Suprapubic skin (tissue), 4 donors: ENCODE measurements around the gene FLNA. TPM values are rescaled to one million over a fixed set of nuclear protein-coding genes. Genes with fewer than 3 reads are reported as not detected.

Source experiments
- DNase-seq, 2 donors: peaks; one replicate each; pipeline ENCODE4 v3.0.0-alpha.2; 2019; ENCODE audit warnings: low spot score in 2 of 2
- H3K27ac ChIP-seq: fragments of 200-600 bp; sonication (generic); one replicate; pipeline ENCODE4 v1.5.1; 2019
- H3K27me3 ChIP-seq: fragments of 200-600 bp; sonication (generic); one replicate; pipeline ENCODE4 v1.5.1; 2019
- H3K36me3 ChIP-seq: fragments of 200-600 bp; sonication (generic); one replicate; pipeline ENCODE4 v1.5.1; 2019
- H3K4me1 ChIP-seq: fragments of 200-600 bp; sonication (generic); one replicate; pipeline ENCODE4 v1.5.1; 2019
- H3K4me3 ChIP-seq: fragments of 200-600 bp; sonication (generic); one replicate; pipeline ENCODE4 v1.5.1; 2019; ENCODE audit warnings: mild to moderate bottlenecking
- H3K9me3 ChIP-seq: fragments of 200-600 bp; sonication (generic); one replicate; pipeline ENCODE4 v1.5.1; 2019
- EP300 ChIP-seq: sonication (generic); formaldehyde crosslinking; IDR thresholded peaks from one replicate; pipeline ENCODE4 v1.6.1; 2017; ENCODE audit warnings: antibody characterized with exemption
- POLR2A ChIP-seq, 2 donors: fragments of 450-650 bp; IDR thresholded peaks; one replicate each; pipeline ENCODE4 v1.6.1; 2017; ENCODE audit warnings: antibody characterized with exemption in 2 of 2, mild to moderate bottlenecking in 2 of 2, moderate library complexity in 2 of 2
- POLR2AphosphoS5 ChIP-seq, 3 donors: sonication (generic); formaldehyde crosslinking; IDR thresholded peaks; one replicate each; pipeline ENCODE4 v1.6.1; 2017; ENCODE audit warnings: antibody characterized with exemption in 3 of 3
- WGBS: methylation state at CpG from one replicate; pipeline ENCODE4 v1.1.5; 2018; 5-methylcytosine and 5-hydroxymethylcytosine counted together
- total RNA-seq, 4 donors: library from RNA; depleted of rRNA; stranded (reverse); fragments of >200 nt; gene quantifications; one replicate each; pipeline ENCODE4 v1.1.0, GENCODE V29; 2016
- TF ChIP-seq, protein P1 (sequence below), 2 donors: fragments of 200-600 bp in 1 of 2; fragments of 450-650 bp in 1 of 2; sonication (generic) in 1 of 2; IDR thresholded peaks; one replicate each; pipeline ENCODE4 v1.5.1; 2016 to 2019; ENCODE audit warnings: antibody characterized with exemption in 2 of 2, mild to moderate bottlenecking in 1 of 2, moderate library complexity in 1 of 2

Gene FLNA
- total RNA-seq, 4 donors from 2014 or later, result 374 to 402 (median 386) TPM

GRCh38 chrX:154373340-154374306 lies 811 bp downstream of the FLNA start:
- peak overlapping the region; percentile 71 for H3K27ac ChIP-seq
- peaks cover 49% of the 10 kb centered on the region for H3K4me1 ChIP-seq
- no peak for DNase-seq
- WGBS, result 32% methylated on average over 19 of the region's 23 CpGs
- peak overlapping the region; percentile 67 for H3K4me3 ChIP-seq
- no peaks in the 10 kb centered on the region for H3K36me3 ChIP-seq
- no peaks in the 10 kb centered on the region for H3K9me3 ChIP-seq
- TF ChIP-seq, protein P1, sequence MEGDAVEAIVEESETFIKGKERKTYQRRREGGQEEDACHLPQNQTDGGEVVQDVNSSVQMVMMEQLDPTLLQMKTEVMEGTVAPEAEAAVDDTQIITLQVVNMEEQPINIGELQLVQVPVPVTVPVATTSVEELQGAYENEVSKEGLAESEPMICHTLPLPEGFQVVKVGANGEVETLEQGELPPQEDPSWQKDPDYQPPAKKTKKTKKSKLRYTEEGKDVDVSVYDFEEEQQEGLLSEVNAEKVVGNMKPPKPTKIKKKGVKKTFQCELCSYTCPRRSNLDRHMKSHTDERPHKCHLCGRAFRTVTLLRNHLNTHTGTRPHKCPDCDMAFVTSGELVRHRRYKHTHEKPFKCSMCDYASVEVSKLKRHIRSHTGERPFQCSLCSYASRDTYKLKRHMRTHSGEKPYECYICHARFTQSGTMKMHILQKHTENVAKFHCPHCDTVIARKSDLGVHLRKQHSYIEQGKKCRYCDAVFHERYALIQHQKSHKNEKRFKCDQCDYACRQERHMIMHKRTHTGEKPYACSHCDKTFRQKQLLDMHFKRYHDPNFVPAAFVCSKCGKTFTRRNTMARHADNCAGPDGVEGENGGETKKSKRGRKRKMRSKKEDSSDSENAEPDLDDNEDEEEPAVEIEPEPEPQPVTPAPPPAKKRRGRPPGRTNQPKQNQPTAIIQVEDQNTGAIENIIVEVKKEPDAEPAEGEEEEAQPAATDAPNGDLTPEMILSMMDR (IDR thresholded peaks at IDR 0.05), result peak; percentile 25 to 46
- no peak for TF ChIP-seq POLR2A (IDR thresholded peaks at IDR 0.05)
- no peaks in the 10 kb centered on the region for H3K27me3 ChIP-seq

- H3K27ac ChIP-seq, result no peak overlapping the region
- H3K4me3 ChIP-seq, result peak overlapping the region; percentile 67
Measured at GRCh38 chrX:154372612-154373022, 1.8 kb downstream of the FLNA start.

DNA sequence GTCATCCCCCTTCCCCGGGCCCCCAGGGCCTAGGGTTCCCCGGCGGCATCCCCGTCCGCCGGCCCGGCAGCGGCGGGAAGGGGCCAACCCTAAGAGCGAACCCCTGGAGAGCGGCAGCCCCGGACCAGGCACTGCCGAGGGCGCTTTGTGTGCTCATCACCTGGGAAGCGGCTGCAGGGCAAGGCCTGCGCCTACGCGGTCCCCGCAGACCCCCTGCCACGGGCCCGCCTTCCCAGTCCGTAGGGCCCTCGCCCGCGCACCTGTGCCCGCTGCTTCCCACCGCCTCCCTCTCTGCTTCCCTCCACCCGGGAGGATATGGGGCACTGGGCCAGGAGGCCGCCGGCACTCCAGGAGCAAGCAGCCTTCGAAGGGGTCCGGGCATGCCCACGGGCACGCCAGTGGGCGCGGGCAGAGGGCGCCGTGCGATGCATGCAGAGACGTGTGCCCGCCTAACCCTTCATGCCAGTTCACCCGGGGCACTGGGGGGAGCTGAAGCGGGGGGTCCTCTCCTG lies 2.6 kb downstream of the FLNA start:
- 64% methylated on average over 22 of the region's 43 CpGs for WGBS

More at GRCh38 chrX:154372612-154373022, 1.8 kb downstream of the FLNA start:
- DNase-seq, result no peak
- WGBS, result 50% methylated on average over 5 of the region's 5 CpGs
- TF ChIP-seq, protein P1 (IDR thresholded peaks at IDR 0.05), result no peak
- TF ChIP-seq EP300 (no peak), POLR2A (IDR thresholded peaks at IDR 0.05) (no peak), POLR2AphosphoS5 (IDR thresholded peaks at IDR 0.05) (no peak)
- Histone ChIP-seq H3K36me3 (peaks cover 2% of the 10 kb centered on the region), H3K9me3 (no peaks in the 10 kb centered on the region), H3K4me1 (peaks cover 51% of the 10 kb centered on the region), H3K27me3 (no peaks in the 10 kb centered on the region)

DNA sequence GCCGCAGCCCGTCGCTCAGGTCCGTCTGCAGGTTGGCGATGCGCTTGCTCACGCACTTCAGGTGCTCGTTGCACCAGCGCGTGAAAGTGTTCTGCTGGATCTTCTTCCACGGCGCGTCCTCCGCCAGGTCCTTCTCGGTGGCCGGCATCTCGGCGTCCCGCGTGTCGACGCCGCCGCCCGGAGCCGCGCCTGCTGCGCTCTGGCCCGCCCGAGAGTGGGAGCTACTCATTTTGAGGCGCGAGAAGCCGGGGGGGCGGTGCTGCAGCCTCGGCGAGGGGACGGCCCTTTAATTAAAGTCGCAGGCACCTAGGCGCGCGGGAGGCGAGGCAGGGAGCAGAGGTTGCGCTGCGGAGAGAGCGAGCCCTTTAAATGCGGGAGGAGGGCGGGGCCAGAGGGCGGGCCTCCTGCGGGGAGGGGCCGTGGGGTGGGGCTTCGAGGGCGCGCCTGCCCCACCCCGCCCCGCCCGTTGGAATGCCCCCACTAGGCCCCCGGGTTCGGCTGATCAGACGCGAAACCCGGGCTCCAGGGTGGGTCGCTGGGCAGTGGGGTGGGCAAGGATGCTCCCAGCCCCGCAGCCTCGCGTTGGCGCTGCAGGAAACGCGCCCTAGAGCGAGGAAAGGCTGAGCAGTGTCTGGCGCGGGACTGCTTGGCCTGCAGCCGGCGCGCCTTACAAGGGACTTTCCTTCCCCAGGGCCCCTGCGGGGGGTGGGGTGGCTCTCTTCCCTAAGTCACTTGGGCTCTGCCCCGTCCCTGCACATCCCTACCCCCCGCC lies 3.2 kb downstream of the FLNA start:
- Histone ChIP-seq H3K4me1 (peaks cover 62% of the 10 kb centered on the region), H3K36me3 (peaks cover 10% of the 10 kb centered on the region)

More for the DNA sequence above, 2.6 kb downstream of the FLNA start:
- TF ChIP-seq, protein P1 (IDR thresholded peaks at IDR 0.05), result no peak
- TF ChIP-seq POLR2AphosphoS5 (IDR thresholded peaks at IDR 0.05) (no peak), EP300 (no peak), POLR2A (IDR thresholded peaks at IDR 0.05) (no peak)
- peaks cover 57% of the 10 kb centered on the region for H3K4me1 ChIP-seq
- H3K36me3 ChIP-seq, result peaks cover 8% of the 10 kb centered on the region
- no peaks in the 10 kb centered on the region for H3K27me3 ChIP-seq
- no peak for DNase-seq
- no peaks in the 10 kb centered on the region for H3K9me3 ChIP-seq
- peak overlapping the region; percentile 68 for H3K27ac ChIP-seq
- H3K4me3 ChIP-seq, result peak overlapping the region; percentile 67

More for the DNA sequence above, 3.2 kb downstream of the FLNA start:
- TF ChIP-seq POLR2A (IDR thresholded peaks at IDR 0.05) (peak in 1 of 2 donors; percentile 97), EP300 (no peak), POLR2AphosphoS5 (IDR thresholded peaks at IDR 0.05) (peak; percentile 67 to 88 (median 75))
- TF ChIP-seq, protein P1 (IDR thresholded peaks at IDR 0.05), result no peak
- DNase-seq, result peak; percentile 95 to 96
- H3K4me3 ChIP-seq, result peak overlapping the region; percentile 67
- peak overlapping the region; percentile 90 for H3K27ac ChIP-seq
- no peaks in the 10 kb centered on the region for H3K27me3 ChIP-seq
- WGBS, result 39% methylated on average over 27 of the region's 77 CpGs
- H3K9me3 ChIP-seq, result no peaks in the 10 kb centered on the region
